ENCODE measurements around the gene CACNA2D3. TPM values are rescaled to one million over a fixed set of nuclear protein-coding genes. Genes with fewer than 3 reads are reported as not detected.

Gene CACNA2D3
- total and polyA plus RNA-seq, 12 donors, result 0.26 to 13.7 (median 2.8) TPM; not detected in 1

- no peak overlapping the region for H3K27ac ChIP-seq
- no peaks in the 10 kb centered on the region for H3K9me3 ChIP-seq (replicated peaks in 1 of 3)
- no peak for DNase-seq
- TF ChIP-seq POLR2A (IDR thresholded peaks at IDR 0.05), result no peak
- TF ChIP-seq CTCF (IDR thresholded peaks at IDR 0.05), result no peak
- WGBS, 4 donors, result 72 to 87% (median 76%) methylated on average over 4 of the region's 4 CpGs
- no peaks in the 10 kb centered on the region for H3K27me3 ChIP-seq
- intact Hi-C loops (cut with DNase I), result loop anchor here in 1 of 2 donors (10.0 kb wide), 1 partner anchor 329 kb away; no protein-coding TSS in a partner anchor
- H3K4me3 ChIP-seq, result no peak overlapping the region
- H3K4me1 ChIP-seq (replicated peaks in 1 of 2), result peaks cover 18 to 29% of the 10 kb centered on the region in 2 donors
- no peaks in the 10 kb centered on the region for H3K36me3 ChIP-seq (replicated peaks in 1 of 2)
These were observed 743.9 kb downstream of the CACNA2D3 start for GRCh38 chr3:54866251-54866650.

- Histone ChIP-seq H3K9me3 (replicated peaks in 1 of 3) (no peaks in the 10 kb centered on the region), H3K4me1 (replicated peaks in 1 of 2) (peaks cover 7% of the 10 kb centered on the region in 2 donors), H3K36me3 (replicated peaks in 1 of 2) (no peaks in the 10 kb centered on the region), H3K4me3 (no peak overlapping the region), H3K27me3 (no peaks in the 10 kb centered on the region), H3K27ac (no peak overlapping the region)
- intact Hi-C loops (cut with DNase I), result loop anchor here in 1 of 2 donors (5.0 kb wide), 1 partner anchor 312 kb away; no protein-coding TSS in a partner anchor
- DNase-seq, result peak in 6 of 7 donors; percentile 37 to 78 (median 58)
- 20 to 32% (median 30%) methylated on average over 7 of the region's 7 CpGs for WGBS, 4 donors
- TF ChIP-seq POLR2A (IDR thresholded peaks at IDR 0.05) (no peak), CTCF (IDR thresholded peaks at IDR 0.05) (peak; percentile 29 to 79 (median 69))
These were observed 748.1 kb downstream of the CACNA2D3 start for GRCh38 chr3:54870423-54870822.

GRCh38 chr3:54871867-54872266, 749.5 kb downstream of the CACNA2D3 start:
- no peaks in the 10 kb centered on the region for H3K27me3 ChIP-seq
- TF ChIP-seq CTCF (IDR thresholded peaks at IDR 0.05), result no peak
- H3K4me3 ChIP-seq, result no peak overlapping the region
- no peaks in the 10 kb centered on the region for H3K4me1 ChIP-seq (replicated peaks in 1 of 2)
- H3K36me3 ChIP-seq (replicated peaks in 1 of 2), result no peaks in the 10 kb centered on the region
- DNase-seq, result no peak
- intact Hi-C loops (cut with DNase I), result loop anchor here in 1 of 2 donors (5.0 kb wide), 1 partner anchor 310 kb away; no protein-coding TSS in a partner anchor
- no peaks in the 10 kb centered on the region for H3K9me3 ChIP-seq (replicated peaks in 1 of 3)
- 87 to 90% (median 89%) methylated on average over 2 to 4 of the region's 4 CpGs for WGBS, 4 donors
- no peak overlapping the region for H3K27ac ChIP-seq

DNA sequence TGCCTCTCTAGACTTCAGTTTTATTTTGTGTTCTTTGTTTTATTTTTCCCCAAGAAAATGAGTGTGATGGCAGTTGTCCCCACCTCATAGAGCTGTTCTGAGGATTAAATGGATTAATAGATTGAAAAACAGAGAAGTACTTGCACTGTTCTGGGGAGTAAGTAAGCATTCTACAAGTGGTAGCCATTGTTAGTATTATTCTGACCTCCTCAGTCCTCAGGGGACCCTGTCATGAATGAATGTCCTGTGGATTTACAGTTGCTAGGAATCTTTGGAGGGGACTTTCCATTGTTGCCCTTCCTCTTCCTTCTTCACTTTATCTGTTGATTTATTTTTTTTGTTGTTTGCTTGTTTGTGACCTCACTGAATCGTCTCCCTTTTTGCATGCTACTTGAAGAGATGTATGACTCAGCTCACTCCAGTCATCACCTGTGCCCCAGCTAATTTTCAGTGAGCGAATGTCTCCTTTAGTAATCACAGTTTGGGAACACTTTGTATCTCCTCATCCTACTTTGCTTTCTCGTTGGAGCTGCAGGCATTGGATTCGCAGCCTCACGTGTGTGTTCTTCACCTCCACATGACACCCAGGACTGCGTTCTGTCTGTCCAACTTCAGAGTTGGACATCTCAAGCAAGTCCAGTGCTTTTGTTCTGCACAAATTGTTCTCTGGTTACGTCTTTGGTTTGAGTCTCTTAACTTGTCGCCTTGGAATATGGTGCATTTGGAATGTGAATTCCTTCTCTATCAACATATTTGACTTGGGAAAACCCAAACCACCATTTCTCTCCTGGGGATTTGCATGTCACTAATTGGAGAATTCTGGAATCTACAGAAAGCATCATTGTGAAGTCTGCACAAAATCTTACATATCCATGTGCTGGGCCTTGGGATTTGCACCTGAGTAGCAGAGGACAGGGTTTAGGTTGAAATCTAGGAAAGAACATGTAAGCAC, 751.0 kb downstream of the CACNA2D3 start:
- Histone ChIP-seq H3K27me3 (no peaks in the 10 kb centered on the region), H3K4me3 (no peak overlapping the region), H3K4me1 (replicated peaks in 1 of 2) (no peaks in the 10 kb centered on the region), H3K27ac (no peak overlapping the region), H3K36me3 (replicated peaks in 1 of 2) (no peaks in the 10 kb centered on the region), H3K9me3 (replicated peaks in 1 of 3) (no peaks in the 10 kb centered on the region)
- no peak for DNase-seq
- TF ChIP-seq CTCF (IDR thresholded peaks at IDR 0.05), result no peak
- no peak for TF ChIP-seq POLR2A (IDR thresholded peaks at IDR 0.05)
- 79 to 87% (median 84%) methylated on average over 8 of the region's 8 CpGs for WGBS, 4 donors
- intact Hi-C loops (cut with DNase I), result loop anchor here in 1 of 2 donors (5.0 kb wide), 1 partner anchor 309 kb away; no protein-coding TSS in a partner anchor
